ENCODE results near the gene ADARB1.
"Not testable (repeated sequence)": the region's sequence is repeated elsewhere in the genome, so short reads cannot be mapped to it uniquely, and the experiment has no call there.

ADARB1 gene

GRCh38 chr21:45117314-45117713, 42.9 kb downstream of the ADARB1 start:
- no peak for DNase-seq (ENCODE audit: low read depth in 2 of 2)

GRCh38 chr21:45118099-45118498, 43.7 kb downstream of the ADARB1 start:
- DNase-seq (ENCODE audit: low read depth in 2 of 2): no peak

GRCh38 chr21:45119812-45120211, 45.4 kb downstream of the ADARB1 start:
- DNase-seq (ENCODE audit: low read depth in 2 of 2): no peak

- DNase-seq (ENCODE audit: low read depth in 2 of 2): no peak
These were observed 46.6 kb downstream of the ADARB1 start for GRCh38 chr21:45120975-45121374.

- no peak for DNase-seq (ENCODE audit: low read depth in 2 of 2)
These were observed 47.6 kb downstream of the ADARB1 start for GRCh38 chr21:45122030-45122429.

GRCh38 chr21:45122432-45123132, 48.2 kb downstream of the ADARB1 start:
- no peak for DNase-seq (ENCODE audit: low read depth in 2 of 2)

GRCh38 chr21:45123440-45123839, 49.1 kb downstream of the ADARB1 start:
- DNase-seq (ENCODE audit: low read depth in 2 of 2): no peak

- DNase-seq (ENCODE audit: low read depth in 2 of 2): no peak
These were observed 50.2 kb downstream of the ADARB1 start for GRCh38 chr21:45124596-45124995.

- DNase-seq (ENCODE audit: low read depth in 2 of 2): no peak
These were observed 51.0 kb downstream of the ADARB1 start for GRCh38 chr21:45125357-45125756.

GRCh38 chr21:45126204-45126626, 51.8 kb downstream of the ADARB1 start:
- DNase-seq (ENCODE audit: low read depth in 2 of 2): no peak

- no peak for DNase-seq (ENCODE audit: low read depth in 2 of 2)
These were observed 52.6 kb downstream of the ADARB1 start for GRCh38 chr21:45126983-45127382.

- no peak for DNase-seq (ENCODE audit: low read depth in 2 of 2)
These were observed 53.6 kb downstream of the ADARB1 start for GRCh38 chr21:45127937-45128336.

GRCh38 chr21:45128613-45129188, 54.3 kb downstream of the ADARB1 start:
- DNase-seq (ENCODE audit: low read depth in 2 of 2): peak; percentile 50 to 68

- no peak for DNase-seq (ENCODE audit: low read depth in 2 of 2)
These were observed 55.0 kb downstream of the ADARB1 start for GRCh38 chr21:45129189-45129923.

- DNase-seq (ENCODE audit: low read depth in 2 of 2): no peak
These were observed 56.0 kb downstream of the ADARB1 start for GRCh38 chr21:45130324-45130774.

GRCh38 chr21:45131537-45131999, 57.2 kb downstream of the ADARB1 start:
- DNase-seq (ENCODE audit: low read depth in 2 of 2): no peak

- no peak for DNase-seq (ENCODE audit: low read depth in 2 of 2)
These were observed 58.6 kb downstream of the ADARB1 start for GRCh38 chr21:45132841-45133573.

- not testable (repeated sequence) for DNase-seq (ENCODE audit: low read depth in 2 of 2)
These were observed 59.3 kb downstream of the ADARB1 start for GRCh38 chr21:45133574-45134278.

- no peak for DNase-seq (ENCODE audit: low read depth in 2 of 2)
These were observed 60.1 kb downstream of the ADARB1 start for GRCh38 chr21:45134279-45135076.

GRCh38 chr21:45135122-45135521, 60.7 kb downstream of the ADARB1 start:
- no peak for DNase-seq (ENCODE audit: low read depth in 2 of 2)

- DNase-seq (ENCODE audit: low read depth in 2 of 2): no peak
These were observed 61.5 kb downstream of the ADARB1 start for GRCh38 chr21:45135868-45136267.

Data from stimulated activated CD8-positive, alpha-beta memory T cell treated with anti-CD3 and anti-CD28 coated beads, Interleukin-15, amount 100 ng/mL, for 4 hours (primary cell).